ENCODE results near the gene BTRC. TPM values are rescaled to one million over a fixed set of nuclear protein-coding genes. Genes with fewer than 3 reads are reported as not detected.

BTRC gene
- total RNA-seq (2014; rRNA removed; shearing (Covaris generic)) (8.4 and 10.5 TPM in 2 replicates), polyA plus RNA-seq (2016; fragmentation: Nextera tagmentation; extraction: Ambion mirVana) (11.0 and 11.4 TPM in 2 replicates)

- H3K4me2 ChIP-seq (ENCODE audit: unreplicated experiment) = peak within 1 kb of the TSS; percentile 90
- no peak for TF ChIP-seq EZH2phosphoT487 (IDR thresholded peaks at IDR 0.05; ENCODE audit: insufficient read depth, low read depth)
- no peak for TF ChIP-seq EZH2 (IDR thresholded peaks at IDR 0.05; ENCODE audit: insufficient read depth, poor library complexity, severe bottlenecking)
- peak; percentile 99 for DNase-seq
- H3F3A ChIP-seq (ENCODE audit: insufficient read depth) = peaks cover 11% of the 10 kb centered on the region; the same call in 1 of the 2 replicates
- no peaks in the 10 kb centered on the region for H3K36me3 ChIP-seq (ENCODE audit: low read depth)
- peaks cover 45% of the 10 kb centered on the region for H3K79me2 ChIP-seq (ENCODE audit: insufficient read depth)
- no peaks in the 10 kb centered on the region for H3K9me3 ChIP-seq (ENCODE audit: low read depth)
- in situ Hi-C loops (cut with MboI) = no loop called here
- H2AFZ ChIP-seq = peak within 1 kb of the TSS; percentile 99
- H3K4me3 ChIP-seq = peak within 1 kb of the TSS; percentile 86
- H3K27me3 ChIP-seq (replicated peaks; ENCODE audit: insufficient read depth) = peaks cover 2% of the 10 kb centered on the region
- WGBS, 2 experiments (ENCODE audit: low coverage in 1 of 2, low lambda C conversion rate in 2 of 2, missing lambda C conversion rate in 2 of 2) = 1 to 2% methylated on average over 49 to 50 of the region's 50 CpGs
- peak within 1 kb of the TSS; percentile 79 for H3K27ac ChIP-seq
- H3K4me1 ChIP-seq (ENCODE audit: insufficient read depth) = peaks cover 15% of the 10 kb centered on the region; the same call in 1 of the 2 replicates
- H3K9me2 ChIP-seq (ENCODE audit: insufficient read depth) = no peaks in the 10 kb centered on the region
- H3K9ac ChIP-seq = peak within 1 kb of the TSS; percentile 92
- H4K20me1 ChIP-seq (ENCODE audit: insufficient read depth) = 0 out of 2 replicates have a peak, but pooled peaks cover 6% of the 10 kb centered on the region
These were observed at the start of gene BTRC for GRCh38 chr10:101353692-101354327. Gene BTRC, plus strand, starts transcription at chr10:101354165. Its CDS starts 16 bp downstream, at chr10:101354181.

DNA sequence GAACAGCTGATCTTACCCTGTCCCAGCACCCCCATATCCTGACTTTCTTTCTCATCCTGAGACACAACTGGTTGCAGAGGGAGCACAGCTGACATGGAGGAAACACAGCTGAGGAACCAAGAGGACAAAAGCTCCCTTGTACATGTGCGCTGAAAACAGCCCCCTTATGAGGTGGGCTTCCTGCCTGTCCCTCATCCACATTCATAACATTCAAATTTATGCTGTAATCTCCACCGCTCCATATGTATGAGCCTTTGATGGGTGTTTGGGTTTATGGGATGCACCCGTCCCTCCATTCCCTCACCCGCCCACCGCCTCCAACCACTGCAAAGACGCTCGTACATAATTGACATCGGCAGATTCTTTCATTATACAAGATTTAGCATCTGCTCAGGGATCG, 49.6 kb upstream of the BTRC start:
- TF ChIP-seq EZH2 (IDR thresholded peaks at IDR 0.05; ENCODE audit: insufficient read depth, poor library complexity, severe bottlenecking) (no peak), EZH2phosphoT487 (IDR thresholded peaks at IDR 0.05; ENCODE audit: insufficient read depth, low read depth) (no peak)
- Histone ChIP-seq H3K79me2 (ENCODE audit: insufficient read depth) (no peaks in the 10 kb centered on the region), H3K27me3 (replicated peaks; ENCODE audit: insufficient read depth) (peaks cover 55% of the 10 kb centered on the region), H3F3A (ENCODE audit: insufficient read depth) (no peaks in the 10 kb centered on the region), H3K27ac (no peak overlapping the region), H4K20me1 (ENCODE audit: insufficient read depth) (no peaks in the 10 kb centered on the region), H3K9me2 (ENCODE audit: insufficient read depth) (no peaks in the 10 kb centered on the region), H3K36me3 (ENCODE audit: low read depth) (no peaks in the 10 kb centered on the region), H2AFZ (no peak overlapping the region), H3K4me1 (ENCODE audit: insufficient read depth) (no peaks in the 10 kb centered on the region), H3K9ac (no peak overlapping the region), H3K4me3 (no peak overlapping the region), H3K9me3 (ENCODE audit: low read depth) (no peaks in the 10 kb centered on the region), H3K4me2 (ENCODE audit: unreplicated experiment) (no peak overlapping the region)
- 71 to 73% methylated on average over 9 of the region's 9 CpGs for WGBS, 2 experiments (ENCODE audit: low coverage in 1 of 2, low lambda C conversion rate in 2 of 2, missing lambda C conversion rate in 2 of 2)
- in situ Hi-C loops (cut with MboI) = no loop called here
- DNase-seq = no peak

- H3K27me3 ChIP-seq (replicated peaks; ENCODE audit: insufficient read depth) = peaks cover 61% of the 10 kb centered on the region
- DNase-seq = no peak
- no peak overlapping the region for H3K27ac ChIP-seq
- H3K9me3 ChIP-seq (ENCODE audit: low read depth) = no peaks in the 10 kb centered on the region
- no peaks in the 10 kb centered on the region for H4K20me1 ChIP-seq (ENCODE audit: insufficient read depth)
- H2AFZ ChIP-seq = no peak overlapping the region
- no peak overlapping the region for H3K4me3 ChIP-seq
- H3F3A ChIP-seq (ENCODE audit: insufficient read depth) = no peaks in the 10 kb centered on the region
- in situ Hi-C loops (cut with MboI) = no loop called here
- H3K9me2 ChIP-seq (ENCODE audit: insufficient read depth) = no peaks in the 10 kb centered on the region
- no peak overlapping the region for H3K9ac ChIP-seq
- no peak overlapping the region for H3K4me2 ChIP-seq (ENCODE audit: unreplicated experiment)
- no peaks in the 10 kb centered on the region for H3K4me1 ChIP-seq (ENCODE audit: insufficient read depth)
- H3K36me3 ChIP-seq (ENCODE audit: low read depth) = no peaks in the 10 kb centered on the region
- WGBS, 2 experiments (ENCODE audit: low coverage in 1 of 2, low lambda C conversion rate in 2 of 2, missing lambda C conversion rate in 2 of 2) = 43 to 45% methylated on average over 17 of the region's 17 CpGs
- TF ChIP-seq EZH2 (IDR thresholded peaks at IDR 0.05; ENCODE audit: insufficient read depth, poor library complexity, severe bottlenecking) (no peak), EZH2phosphoT487 (IDR thresholded peaks at IDR 0.05; ENCODE audit: insufficient read depth, low read depth) (no peak)
- H3K79me2 ChIP-seq (ENCODE audit: insufficient read depth) = no peaks in the 10 kb centered on the region
These were observed 48.4 kb upstream of the BTRC start for GRCh38 chr10:101305320-101306241.

DNA sequence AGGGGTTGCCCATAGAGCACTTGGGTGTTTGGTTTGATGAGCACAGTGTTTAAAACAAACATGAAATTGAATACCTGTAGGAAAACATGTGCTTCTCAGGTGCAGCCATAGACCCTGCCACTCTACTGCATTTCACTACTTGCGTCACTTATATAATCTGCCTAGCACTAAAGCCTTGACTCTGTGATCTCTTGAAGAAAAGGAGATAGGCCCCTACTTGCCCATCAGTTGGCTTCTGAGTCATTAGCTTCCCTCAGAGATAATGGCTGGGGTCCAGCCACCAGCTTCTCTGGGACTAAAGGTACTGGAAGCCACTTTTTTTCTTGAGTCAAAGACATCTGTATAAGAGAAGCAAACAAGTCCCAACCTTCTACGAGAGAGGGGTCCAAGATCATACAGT, 45.9 kb upstream of the BTRC start:
- Histone ChIP-seq H3K9me3 (ENCODE audit: low read depth) (no peaks in the 10 kb centered on the region), H3K36me3 (ENCODE audit: low read depth) (no peaks in the 10 kb centered on the region), H3K4me2 (ENCODE audit: unreplicated experiment) (no peak overlapping the region), H2AFZ (no peak overlapping the region), H3K4me1 (ENCODE audit: insufficient read depth) (no peaks in the 10 kb centered on the region), H3F3A (ENCODE audit: insufficient read depth) (no peaks in the 10 kb centered on the region), H4K20me1 (ENCODE audit: insufficient read depth) (no peaks in the 10 kb centered on the region), H3K27ac (no peak overlapping the region), H3K79me2 (ENCODE audit: insufficient read depth) (no peaks in the 10 kb centered on the region), H3K9me2 (ENCODE audit: insufficient read depth) (no peaks in the 10 kb centered on the region), H3K9ac (no peak overlapping the region), H3K27me3 (replicated peaks; ENCODE audit: insufficient read depth) (peaks cover 67% of the 10 kb centered on the region), H3K4me3 (no peak overlapping the region)
- in situ Hi-C loops (cut with MboI) = no loop called here
- no peak for DNase-seq
- 52 to 53% methylated on average over 2 of the region's 2 CpGs for WGBS, 2 experiments (ENCODE audit: low coverage in 1 of 2, low lambda C conversion rate in 2 of 2, missing lambda C conversion rate in 2 of 2)
- TF ChIP-seq EZH2phosphoT487 (IDR thresholded peaks at IDR 0.05; ENCODE audit: insufficient read depth, low read depth) (no peak), EZH2 (IDR thresholded peaks at IDR 0.05; ENCODE audit: insufficient read depth, poor library complexity, severe bottlenecking) (no peak)
